ENCODE data around the gene HSD11B1. TPM values are rescaled to one million over a fixed set of nuclear protein-coding genes. Genes with fewer than 3 reads are reported as not detected.
A peak's percentile ranks its signal among the peaks of the same experiment; 100 is the strongest.

The HSD11B1 gene
- total and polyA plus RNA-seq, 3 donors from 2014 or later, result 17.6 to 19.5 (median 18.0) TPM

DNA sequence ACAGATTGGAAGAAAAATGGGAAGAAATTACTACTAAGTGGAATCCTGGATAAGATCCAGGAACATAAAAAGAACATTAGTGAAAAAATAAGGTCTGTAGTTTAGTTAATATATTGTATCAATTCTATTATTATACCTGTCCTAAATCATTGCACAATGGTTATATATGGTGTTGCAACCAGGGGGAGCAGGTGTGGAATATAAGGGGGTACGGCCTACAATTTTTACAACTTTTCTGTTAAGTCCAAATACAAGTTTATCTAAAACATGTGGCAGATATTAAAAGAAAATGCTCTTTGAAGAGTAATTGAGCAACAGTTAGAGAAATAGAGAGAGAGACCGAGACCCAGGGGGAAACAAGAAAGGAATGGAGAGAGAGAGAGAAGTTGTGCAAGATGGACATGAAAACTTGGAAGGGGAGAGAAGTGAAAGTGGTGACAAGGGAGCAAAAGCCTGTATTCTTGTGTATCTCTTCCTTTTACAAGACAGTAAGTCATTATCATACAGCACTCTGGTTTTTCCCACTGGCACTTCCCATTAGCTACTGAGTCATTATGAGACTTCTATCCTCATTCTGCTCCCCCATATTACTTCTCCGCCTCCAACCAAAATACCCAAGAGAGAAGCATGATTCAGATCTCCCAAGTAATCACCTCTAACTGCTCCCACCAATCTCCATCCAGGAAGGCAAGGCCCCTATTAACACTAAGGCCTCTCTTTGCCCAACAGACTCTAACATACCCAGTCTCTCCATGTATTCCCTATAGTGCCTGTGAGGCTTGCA is 29.0 kb downstream of the HSD11B1 start:
- 85% methylated on average over 3 of the region's 3 CpGs for WGBS, 2 donors
- no peak for DNase-seq
- intact Hi-C loops (cut with DNase I; ENCODE audit: low total_unique reads), result no loop called here
- TF ChIP-seq, protein P1, sequence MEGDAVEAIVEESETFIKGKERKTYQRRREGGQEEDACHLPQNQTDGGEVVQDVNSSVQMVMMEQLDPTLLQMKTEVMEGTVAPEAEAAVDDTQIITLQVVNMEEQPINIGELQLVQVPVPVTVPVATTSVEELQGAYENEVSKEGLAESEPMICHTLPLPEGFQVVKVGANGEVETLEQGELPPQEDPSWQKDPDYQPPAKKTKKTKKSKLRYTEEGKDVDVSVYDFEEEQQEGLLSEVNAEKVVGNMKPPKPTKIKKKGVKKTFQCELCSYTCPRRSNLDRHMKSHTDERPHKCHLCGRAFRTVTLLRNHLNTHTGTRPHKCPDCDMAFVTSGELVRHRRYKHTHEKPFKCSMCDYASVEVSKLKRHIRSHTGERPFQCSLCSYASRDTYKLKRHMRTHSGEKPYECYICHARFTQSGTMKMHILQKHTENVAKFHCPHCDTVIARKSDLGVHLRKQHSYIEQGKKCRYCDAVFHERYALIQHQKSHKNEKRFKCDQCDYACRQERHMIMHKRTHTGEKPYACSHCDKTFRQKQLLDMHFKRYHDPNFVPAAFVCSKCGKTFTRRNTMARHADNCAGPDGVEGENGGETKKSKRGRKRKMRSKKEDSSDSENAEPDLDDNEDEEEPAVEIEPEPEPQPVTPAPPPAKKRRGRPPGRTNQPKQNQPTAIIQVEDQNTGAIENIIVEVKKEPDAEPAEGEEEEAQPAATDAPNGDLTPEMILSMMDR (IDR thresholded peaks at IDR 0.05), result no peak
- no peak for TF ChIP-seq POLR2A (IDR thresholded peaks at IDR 0.05)
- Histone ChIP-seq H3K27me3 (no peaks in the 10 kb centered on the region), H3K9me3 (no peaks in the 10 kb centered on the region), H3K27ac (no peak overlapping the region), H3K36me3 (ENCODE audit: low read depth, missing control alignments) (no peaks in the 10 kb centered on the region), H3K4me1 (peaks cover 18% of the 10 kb centered on the region), H3K4me3 (no peak overlapping the region)

DNA sequence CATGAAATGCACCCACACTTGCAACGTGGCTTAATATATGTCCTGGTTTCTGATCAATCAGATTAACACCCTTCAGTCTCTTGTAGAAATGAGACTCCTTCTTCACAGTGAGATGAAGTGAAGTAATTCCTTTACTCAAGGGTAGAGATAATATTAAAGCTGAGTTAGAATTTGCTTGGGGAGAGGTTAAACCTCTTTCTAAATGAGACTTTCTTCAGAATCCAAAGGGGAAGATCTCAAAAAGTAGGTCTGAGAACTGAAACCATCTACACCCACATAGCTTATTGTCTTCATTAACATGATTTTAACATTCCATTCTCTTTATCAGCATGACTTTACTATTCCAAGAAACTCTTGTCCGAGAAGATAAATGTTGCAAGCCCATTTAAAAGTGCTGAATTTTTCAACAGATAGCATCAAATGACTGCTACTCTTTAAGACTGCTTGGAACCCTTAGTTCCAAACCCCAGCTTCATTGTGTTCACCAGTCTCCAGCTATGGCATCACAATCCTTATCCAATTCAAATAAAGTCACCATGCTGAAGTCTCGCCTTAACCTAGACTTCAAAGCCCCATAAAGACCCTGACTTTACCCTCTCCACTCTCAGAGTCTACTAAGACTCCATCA is 32.0 kb downstream of the HSD11B1 start:
- H3K27me3 ChIP-seq, result no peaks in the 10 kb centered on the region
- DNase-seq, result no peak
- no peak overlapping the region for H3K4me3 ChIP-seq
- peak overlapping the region in 1 of 2 donors; percentile 43 for H3K27ac ChIP-seq
- H3K4me1 ChIP-seq, result peaks cover 19% of the 10 kb centered on the region
- TF ChIP-seq POLR2A (IDR thresholded peaks at IDR 0.05), result no peak
- TF ChIP-seq, protein P1 (IDR thresholded peaks at IDR 0.05), result no peak
- intact Hi-C loops (cut with DNase I; ENCODE audit: low total_unique reads), result no loop called here
- H3K36me3 ChIP-seq (ENCODE audit: low read depth, missing control alignments), result no peaks in the 10 kb centered on the region
- no peaks in the 10 kb centered on the region for H3K9me3 ChIP-seq
- WGBS, 2 donors, result 44 to 54% methylated on average over 3 of the region's 3 CpGs

- Histone ChIP-seq H3K27me3 (no peaks in the 10 kb centered on the region), H3K4me3 (no peak overlapping the region), H3K4me1 (peaks cover 24% of the 10 kb centered on the region), H3K36me3 (ENCODE audit: low read depth, missing control alignments) (no peaks in the 10 kb centered on the region), H3K27ac (peak overlapping the region in 1 of 2 donors; percentile 43), H3K9me3 (no peaks in the 10 kb centered on the region)
- DNase-seq, result no peak
- intact Hi-C loops (cut with DNase I; ENCODE audit: low total_unique reads), result no loop called here
- WGBS, 2 donors, result 77 to 83% methylated on average over 5 of the region's 5 CpGs
- no peak for TF ChIP-seq POLR2A (IDR thresholded peaks at IDR 0.05)
- TF ChIP-seq, protein P1 (IDR thresholded peaks at IDR 0.05), result no peak
Measured at GRCh38 chr1:209737118-209737505, 32.5 kb downstream of the HSD11B1 start.

DNA sequence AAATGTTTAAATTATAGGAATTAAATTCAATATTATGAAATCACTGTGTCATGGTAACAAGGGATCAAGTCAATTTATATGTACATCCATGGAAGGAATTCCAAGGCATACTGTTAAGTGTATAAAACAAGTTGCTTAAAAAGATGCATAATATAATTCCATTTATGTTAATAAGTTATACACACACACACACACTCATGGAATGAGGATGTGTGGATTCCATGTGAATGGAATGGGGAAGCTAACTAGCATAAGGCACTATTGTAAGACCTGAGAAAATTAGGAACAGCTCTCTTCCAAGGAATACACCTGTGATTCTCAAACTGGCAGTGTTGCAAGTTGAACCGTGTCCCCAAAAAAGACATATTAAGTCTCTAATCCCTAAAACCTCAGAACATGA is 33.6 kb downstream of the HSD11B1 start:
- Histone ChIP-seq H3K4me3 (no peak overlapping the region), H3K9me3 (no peaks in the 10 kb centered on the region), H3K27me3 (no peaks in the 10 kb centered on the region), H3K27ac (no peak overlapping the region), H3K36me3 (ENCODE audit: low read depth, missing control alignments) (no peaks in the 10 kb centered on the region), H3K4me1 (peaks cover 36% of the 10 kb centered on the region)
- DNase-seq, result no peak
- intact Hi-C loops (cut with DNase I; ENCODE audit: low total_unique reads), result no loop called here
- TF ChIP-seq POLR2A (IDR thresholded peaks at IDR 0.05), result no peak
- TF ChIP-seq, protein P1 (IDR thresholded peaks at IDR 0.05), result no peak
- WGBS, 2 donors, result 88 to 100% methylated on average over 1 of the region's 1 CpG

Data from testis (tissue), 3 donors.